GM12874 (cell line): ENCODE measurements around the gene PODXL.

Experiments
- TF ChIP-seq, protein P1 (sequence below): IDR thresholded peaks from 2 replicates; pipeline ENCODE4 v1.5.1; 2011; ENCODE audit warnings: low read depth, mild to moderate bottlenecking, control low read depth, low read length, moderate library complexity; ENCODE audit not compliant: insufficient read depth

The PODXL gene

DNA sequence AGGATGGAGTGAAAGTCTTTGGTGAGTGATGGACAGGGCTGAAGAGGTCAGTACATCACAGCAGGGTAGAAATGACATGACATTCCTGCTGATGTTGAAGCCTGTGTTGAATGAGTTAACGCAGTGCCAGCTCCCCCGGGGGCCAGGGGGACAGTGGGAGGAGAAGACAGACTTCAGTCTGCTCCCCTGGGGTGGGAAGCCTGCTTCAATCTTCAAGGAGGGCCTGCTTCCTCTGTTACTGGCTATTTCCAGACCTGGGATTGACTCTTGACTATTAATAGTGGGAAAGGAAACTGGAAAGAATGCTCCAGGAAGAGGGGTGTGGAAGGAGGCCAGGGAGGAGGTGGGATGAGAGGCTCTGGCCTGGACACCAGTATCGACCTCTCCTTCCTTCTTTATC lies 27.2 kb downstream of the PODXL start:
- TF ChIP-seq, protein P1, sequence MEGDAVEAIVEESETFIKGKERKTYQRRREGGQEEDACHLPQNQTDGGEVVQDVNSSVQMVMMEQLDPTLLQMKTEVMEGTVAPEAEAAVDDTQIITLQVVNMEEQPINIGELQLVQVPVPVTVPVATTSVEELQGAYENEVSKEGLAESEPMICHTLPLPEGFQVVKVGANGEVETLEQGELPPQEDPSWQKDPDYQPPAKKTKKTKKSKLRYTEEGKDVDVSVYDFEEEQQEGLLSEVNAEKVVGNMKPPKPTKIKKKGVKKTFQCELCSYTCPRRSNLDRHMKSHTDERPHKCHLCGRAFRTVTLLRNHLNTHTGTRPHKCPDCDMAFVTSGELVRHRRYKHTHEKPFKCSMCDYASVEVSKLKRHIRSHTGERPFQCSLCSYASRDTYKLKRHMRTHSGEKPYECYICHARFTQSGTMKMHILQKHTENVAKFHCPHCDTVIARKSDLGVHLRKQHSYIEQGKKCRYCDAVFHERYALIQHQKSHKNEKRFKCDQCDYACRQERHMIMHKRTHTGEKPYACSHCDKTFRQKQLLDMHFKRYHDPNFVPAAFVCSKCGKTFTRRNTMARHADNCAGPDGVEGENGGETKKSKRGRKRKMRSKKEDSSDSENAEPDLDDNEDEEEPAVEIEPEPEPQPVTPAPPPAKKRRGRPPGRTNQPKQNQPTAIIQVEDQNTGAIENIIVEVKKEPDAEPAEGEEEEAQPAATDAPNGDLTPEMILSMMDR = no peak

DNA sequence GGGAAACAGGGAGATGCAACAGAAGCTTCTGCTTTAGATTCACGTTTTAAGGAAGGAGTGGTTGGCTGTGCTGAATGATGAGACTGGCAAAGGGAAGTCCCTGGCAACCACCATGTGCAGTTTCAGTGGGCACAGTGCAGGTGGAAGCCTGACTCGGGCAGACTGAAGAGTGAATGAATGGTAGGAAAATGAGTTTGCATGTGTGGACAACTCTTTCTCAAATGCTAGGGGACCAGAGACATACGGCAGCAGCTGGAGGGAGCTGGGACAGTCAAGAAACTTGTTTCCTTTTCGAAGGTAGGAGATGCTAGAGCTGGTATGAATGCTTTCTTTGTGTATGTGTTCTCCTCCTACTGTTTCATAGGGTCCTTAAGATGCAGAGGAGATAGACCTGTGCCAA lies 29.0 kb downstream of the PODXL start:
- TF ChIP-seq, protein P1 = no peak

DNA sequence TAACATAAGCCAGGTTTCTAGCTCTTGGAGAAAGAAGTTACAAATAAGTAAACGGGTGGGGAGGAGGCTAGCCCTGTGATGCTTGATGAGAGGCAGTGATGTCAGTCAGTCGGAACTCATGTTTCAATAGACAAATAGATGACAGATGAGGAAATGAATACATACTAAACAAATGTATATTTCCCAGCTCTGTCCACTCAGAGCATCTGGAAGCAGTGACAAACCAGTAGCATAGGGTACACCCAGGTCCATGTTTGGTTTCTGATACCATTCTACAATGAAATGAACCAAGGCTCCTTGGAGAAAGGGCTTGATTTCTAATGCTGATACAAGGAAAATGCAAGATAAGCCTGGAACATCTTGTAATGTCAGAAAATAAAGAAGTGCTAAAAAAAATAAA lies 30.6 kb downstream of the PODXL start:
- TF ChIP-seq, protein P1 = no peak

DNA sequence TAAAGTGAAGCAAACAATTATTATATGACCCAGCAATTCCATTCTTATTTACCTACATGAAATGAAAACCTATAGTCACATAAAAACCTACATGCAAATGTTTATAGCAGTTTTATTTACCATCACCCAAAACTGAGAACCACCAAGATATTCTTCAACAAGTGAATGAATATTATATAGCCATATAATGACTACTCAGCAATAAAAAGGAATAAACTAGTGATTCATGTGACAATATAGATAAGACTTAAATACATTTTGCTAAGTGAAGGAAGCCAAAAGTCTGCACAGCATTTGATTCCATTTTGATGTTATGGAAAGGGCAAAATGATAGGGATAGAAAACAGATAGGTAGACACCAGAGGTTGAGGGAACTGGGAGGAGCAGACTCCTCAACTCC lies 31.7 kb downstream of the PODXL start:
- TF ChIP-seq, protein P1 = no peak

DNA sequence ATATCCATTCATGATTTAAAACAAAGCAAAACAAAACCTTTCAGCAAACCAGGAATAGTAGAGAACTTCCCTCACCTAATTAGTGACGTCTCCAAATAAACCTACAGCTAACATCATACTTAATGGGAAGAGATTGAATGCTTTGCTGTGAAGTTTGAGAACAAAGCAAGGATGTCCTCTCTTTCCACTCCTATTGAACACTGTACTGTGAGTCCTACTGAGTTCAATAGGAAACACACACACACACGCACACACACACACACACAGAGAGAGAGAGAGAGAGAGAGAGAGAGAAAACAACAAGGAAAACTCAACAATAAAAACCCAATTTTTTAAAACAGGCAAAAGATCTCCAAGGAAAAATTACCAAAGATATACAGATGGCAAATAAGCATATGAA lies 32.3 kb downstream of the PODXL start:
- TF ChIP-seq, protein P1 = no peak

DNA sequence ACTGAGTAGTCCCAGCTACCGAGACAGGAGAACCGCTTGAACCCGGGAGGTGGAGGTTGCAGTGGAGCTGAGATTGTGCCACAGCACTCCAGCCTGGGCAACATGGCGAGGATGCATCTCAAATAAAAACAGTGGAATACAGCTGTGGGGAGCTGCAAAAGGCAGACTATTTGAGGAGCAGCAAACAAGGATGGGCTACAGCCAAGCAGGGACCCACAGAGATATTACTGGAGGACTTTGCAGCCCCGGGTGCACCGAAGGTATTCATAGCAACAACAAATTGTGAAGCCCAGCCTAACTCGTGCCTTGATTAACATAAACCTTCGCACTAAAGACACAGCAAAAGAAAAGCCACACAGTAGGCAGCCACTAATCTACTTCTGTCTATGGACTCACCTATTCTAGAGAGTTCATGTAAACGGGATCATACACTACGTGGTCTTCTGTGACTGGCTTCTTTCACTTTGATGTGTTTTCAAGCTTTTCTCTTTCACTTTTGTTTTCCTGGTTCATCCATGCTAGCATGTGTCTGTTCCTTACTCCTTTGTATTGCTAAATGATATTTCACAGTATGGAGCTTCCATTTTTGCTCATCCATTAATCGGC lies 34.0 kb downstream of the PODXL start:
- TF ChIP-seq, protein P1 = no peak

DNA sequence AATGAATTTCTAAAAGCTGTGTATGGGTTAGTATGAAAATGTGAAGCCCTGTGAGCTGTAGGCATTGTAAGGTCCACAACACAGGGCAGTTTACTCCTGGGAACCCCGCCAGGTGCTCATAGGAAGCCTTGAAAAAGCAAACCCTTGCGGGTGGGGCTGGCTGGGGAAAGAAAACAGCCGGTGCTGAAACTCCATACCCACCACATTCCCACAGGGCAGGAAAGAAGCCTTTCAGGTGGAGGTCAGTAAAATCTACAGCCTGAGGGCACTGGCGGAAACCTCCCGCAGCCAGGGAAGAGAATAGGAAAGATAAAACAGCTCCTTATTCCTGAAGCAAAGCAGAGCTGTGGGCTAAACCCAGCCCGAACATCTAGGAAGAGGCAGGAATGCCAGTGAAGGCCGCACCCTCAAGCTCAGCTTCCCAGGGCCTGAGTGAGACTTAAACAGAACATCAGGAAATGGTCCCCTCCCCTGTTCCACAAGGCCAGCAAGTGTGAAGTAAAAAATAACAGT lies 34.7 kb downstream of the PODXL start:
- TF ChIP-seq, protein P1 = no peak

DNA sequence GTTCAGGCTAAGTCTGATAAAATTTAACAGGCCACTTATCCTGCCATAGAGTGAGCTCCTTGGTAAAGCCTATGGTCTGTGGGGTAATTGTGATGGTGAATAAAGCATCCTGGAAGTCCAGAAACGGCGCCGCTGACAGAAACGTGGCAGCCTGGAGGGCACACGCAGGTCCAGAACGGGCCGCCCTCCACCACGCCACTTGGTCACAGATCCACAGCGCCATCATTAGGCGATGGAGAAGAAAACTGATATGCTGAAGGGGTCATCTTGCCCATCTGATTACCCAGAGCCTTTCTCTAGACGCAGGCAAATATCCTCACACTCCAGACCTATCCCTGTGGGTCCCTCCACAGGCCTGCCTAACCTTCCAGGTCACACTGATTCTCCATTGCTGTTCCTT lies 37.8 kb downstream of the PODXL start:
- TF ChIP-seq, protein P1 = no peak
